SKM-1 (cell line): Measurements from ENCODE around the gene TERB1.

Experiments
- DNase-seq: peaks from one replicate; lab custom pipeline; 2025; ENCODE audit not compliant: unreplicated experiment; lab: John Stamatoyannopoulos, UW

TERB1 gene, protein sequence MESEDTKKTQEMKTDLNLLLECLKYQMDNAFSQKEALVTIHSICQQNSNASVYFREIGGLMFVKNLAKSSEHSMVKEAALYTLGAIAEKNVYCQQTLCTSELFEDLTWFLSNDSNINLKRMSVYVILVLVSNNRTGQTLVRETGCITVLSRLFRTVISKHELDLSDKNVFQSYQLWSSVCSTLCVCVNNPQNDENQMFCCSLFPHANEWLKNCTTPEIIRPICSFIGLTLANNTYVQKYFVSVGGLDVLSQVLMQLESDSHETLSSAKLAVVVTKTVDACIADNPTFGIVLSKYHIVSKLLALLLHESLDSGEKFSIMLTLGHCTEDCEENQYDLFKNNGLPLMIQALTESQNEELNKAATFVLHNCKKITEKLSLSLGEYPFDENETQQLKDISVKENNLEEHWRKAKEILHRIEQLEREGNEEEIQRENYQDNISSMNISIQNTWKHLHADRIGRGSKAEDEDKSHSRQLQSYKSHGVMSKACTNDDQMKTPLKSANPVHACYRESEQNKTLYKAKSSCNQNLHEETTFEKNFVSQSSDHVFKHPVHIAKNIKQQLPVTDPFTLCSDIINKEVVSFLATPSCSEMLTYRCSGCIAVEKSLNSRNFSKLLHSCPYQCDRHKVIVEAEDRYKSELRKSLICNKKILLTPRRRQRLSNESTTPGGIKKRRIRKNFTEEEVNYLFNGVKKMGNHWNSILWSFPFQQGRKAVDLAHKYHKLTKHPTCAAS

DNA sequence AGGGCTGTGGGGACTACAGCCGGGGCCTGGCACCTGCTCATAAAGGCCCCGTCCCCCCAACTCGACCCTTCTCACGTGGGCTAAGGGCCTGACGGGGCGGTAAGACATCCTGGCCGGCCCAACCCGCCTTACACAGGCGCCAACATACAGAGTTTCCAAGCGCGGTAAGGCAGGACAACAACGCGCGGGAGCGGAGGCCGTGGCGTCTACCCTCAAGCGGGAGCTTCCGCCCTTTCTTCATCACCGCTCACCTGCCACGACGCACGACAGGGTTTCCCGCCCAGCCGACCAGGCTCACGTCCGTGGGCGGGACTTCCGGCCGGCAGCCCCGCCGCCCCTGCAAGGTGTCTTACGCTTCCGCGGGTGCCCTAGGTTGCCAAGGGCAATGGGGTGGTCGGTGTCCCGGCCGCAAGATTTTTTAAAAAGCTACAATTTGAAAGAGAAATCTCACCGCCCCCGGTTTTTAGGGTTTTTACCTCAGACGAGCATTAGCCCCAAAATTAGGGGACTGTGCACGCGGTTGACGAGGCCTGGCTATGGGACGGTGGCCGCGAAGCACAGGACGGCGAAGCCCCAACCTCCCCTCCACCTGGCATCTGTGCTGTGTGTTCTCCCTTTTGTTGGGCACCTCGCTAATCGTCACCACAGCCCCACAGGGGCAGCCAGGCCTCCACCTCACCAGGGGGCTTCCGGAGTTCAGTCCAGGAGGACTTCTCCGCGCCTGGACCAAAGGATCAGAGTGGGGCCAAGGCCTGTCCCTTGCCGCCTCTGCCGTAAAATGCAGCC lies at the start of gene TERB1:
TERB1 (minus strand) TSS at position 265 of the 786 bp plus-strand sequence. CDS start 4,786 bp downstream, outside the sequence.
- no peak for DNase-seq

DNA sequence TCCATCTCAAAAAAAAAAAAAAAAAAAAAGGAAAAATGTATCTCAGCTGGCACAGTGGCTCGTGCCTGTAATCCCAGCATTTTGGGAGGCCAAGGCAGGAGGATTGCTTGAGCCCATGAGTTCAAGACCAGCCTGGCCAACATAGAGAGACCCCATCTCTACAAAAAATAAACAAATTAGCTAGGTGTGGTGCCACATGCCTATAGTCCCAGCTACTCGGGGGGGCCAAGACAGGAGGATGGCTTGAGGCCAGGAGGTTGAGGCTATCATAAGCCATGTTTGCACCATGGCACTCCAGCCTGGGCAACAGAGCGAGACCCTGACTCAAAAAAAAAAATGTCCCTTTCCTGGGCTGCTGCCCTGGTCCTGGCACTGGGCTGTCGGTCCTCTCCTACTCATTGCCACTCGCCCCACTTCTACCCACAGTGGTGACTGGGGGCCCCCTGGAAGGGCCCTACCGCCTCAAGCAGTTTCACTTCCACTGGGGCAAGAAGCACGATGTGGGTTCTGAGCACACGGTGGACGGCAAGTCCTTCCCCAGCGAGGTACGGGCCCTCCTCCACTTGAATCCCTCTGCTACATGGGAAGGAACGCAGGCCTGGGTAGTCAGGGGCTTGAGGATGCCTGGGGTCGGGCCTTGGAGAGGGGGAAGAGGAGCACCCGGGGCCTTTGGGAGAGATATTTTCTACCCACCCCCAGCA lies 48.9 kb upstream of the TERB1 start:
- no peak for DNase-seq

GRCh38 chr16:66849549-66849948 lies 48.2 kb upstream of the TERB1 start:
- no peak for DNase-seq

GRCh38 chr16:66849021-66849420 lies 47.6 kb upstream of the TERB1 start:
- no peak for DNase-seq

DNA sequence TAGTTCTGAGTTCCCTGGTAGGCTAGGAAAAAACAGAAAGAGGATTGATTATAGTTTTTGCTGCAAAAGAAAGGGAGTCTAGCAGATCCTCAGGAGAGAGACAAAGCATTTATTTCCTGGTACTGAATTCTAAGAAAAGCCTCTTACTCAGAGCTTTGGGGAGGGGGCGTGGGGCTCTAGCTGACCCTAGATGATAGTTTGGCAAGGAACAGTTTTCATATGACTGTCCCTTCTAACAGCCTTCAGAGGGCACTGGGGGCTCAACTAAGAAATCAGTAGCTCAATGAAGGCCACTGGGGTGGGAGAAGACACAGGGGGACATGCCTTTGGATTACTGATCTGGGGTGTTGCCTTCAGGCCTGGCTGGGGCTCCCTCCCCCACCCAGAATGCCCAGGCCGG lies 46.8 kb upstream of the TERB1 start:
- DNase-seq, result no peak

DNA sequence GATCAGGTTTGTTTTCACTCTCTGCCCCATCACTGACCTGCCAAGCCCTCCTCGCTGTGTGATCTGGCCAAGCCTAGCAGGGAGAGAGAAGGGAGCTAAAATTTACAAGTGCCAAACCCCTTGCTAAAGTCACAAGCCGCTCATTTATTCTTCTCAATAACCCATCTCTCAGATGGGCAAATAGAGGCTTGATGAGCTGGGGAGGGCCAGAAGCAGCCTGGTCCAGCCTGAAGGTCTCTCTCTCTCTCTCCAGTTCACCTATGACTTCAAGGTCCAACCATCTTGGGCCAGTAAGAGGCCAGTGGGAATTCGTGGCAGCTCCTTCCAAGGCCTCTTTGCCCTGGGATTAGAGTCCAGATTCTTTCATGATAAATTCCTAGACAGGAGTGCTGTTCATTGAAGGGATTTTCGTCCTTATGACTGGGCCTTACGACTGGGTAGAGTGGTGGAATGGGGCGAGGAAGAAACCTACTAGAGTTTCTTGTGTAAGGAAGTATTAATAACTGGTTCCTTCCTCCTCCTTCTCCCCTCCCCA lies 46.2 kb upstream of the TERB1 start:
- DNase-seq, result no peak

DNA sequence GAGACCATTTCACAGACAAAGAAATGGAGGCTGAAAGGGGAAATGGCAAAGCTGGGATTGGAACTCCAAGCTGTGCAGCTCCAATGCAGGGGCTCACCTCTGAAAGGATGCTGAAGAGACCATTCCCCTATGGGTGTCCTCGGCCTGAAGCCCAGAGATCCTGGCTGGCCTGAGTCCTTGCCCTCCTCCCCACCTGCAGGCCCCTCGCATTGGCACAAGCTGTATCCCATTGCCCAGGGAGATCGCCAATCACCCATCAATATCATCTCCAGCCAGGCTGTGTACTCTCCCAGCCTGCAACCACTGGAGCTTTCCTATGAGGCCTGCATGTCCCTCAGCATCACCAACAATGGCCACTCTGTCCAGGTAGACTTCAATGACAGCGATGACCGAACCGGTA lies 45.4 kb upstream of the TERB1 start:
- no peak for DNase-seq

DNA sequence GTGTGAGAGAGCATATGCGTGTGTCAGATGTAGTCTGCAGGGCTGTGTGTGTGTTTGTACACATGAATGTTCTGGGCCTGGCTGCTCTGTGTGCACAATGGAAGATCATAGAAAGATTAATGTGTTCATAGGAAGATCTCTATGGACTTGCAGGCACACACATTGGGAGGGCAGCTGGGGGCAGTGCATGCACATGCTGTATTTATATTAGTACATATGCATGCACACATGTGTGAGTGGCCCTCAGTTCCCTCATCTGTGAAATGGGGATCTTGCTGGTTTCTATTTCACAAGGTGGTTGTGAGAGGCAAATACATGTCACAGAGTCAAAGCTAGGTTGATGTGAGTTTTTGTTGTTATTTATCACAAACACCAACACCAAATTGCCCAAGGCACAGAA lies 44.9 kb upstream of the TERB1 start:
- DNase-seq, result no peak

DNA sequence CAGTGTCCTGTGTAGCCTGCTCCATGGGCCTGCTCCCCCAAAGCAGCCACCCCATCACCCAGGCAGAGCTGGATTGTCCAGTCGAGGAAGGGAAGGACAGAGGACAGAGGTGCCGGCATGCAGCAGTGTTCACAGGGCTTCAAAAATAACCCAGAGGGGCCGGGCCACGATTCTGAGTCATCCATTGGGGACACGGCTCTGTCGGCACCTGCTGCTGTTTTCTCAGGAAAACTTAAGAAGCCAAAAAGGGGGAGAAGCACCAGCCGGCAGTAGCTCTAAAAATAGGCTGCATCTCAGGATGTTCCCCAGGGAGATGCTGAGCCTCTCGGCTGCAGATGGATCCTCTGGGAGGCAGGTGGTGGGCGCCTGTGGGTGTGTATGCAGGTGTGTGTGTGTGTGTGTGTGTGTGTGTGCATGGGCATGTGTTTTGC lies 44.4 kb upstream of the TERB1 start:
- DNase-seq, result no peak

GRCh38 chr16:66845080-66845410 lies 43.7 kb upstream of the TERB1 start:
- DNase-seq, result no peak

- no peak for DNase-seq
Measured at GRCh38 chr16:66844342-66845079, 43.1 kb upstream of the TERB1 start, which contains the start of gene CA7. Gene CA7 (plus strand): TSS chr16:66844414. CDS start chr16:66844488, 74 bp downstream.

DNA sequence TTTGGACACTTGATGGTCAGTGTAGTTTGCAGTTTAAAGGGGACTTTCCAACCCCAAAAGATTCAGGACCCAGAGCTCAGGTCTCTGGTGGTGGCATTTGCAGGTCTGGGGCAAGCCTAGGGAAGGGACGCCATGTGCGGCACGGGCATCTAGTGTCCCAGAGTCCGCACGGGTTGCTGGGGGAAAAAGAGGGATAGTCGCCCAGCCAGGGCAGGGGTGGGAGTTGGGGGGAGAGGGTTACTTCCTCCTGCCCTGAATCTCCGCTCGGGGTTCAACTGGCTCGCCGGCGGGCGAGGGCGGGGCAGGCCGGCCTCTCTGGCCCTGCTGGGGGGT lies 42.6 kb upstream of the TERB1 start:
- DNase-seq, result no peak

- no peak for DNase-seq
Measured at GRCh38 chr16:66843191-66843590, 41.8 kb upstream of the TERB1 start.

DNA sequence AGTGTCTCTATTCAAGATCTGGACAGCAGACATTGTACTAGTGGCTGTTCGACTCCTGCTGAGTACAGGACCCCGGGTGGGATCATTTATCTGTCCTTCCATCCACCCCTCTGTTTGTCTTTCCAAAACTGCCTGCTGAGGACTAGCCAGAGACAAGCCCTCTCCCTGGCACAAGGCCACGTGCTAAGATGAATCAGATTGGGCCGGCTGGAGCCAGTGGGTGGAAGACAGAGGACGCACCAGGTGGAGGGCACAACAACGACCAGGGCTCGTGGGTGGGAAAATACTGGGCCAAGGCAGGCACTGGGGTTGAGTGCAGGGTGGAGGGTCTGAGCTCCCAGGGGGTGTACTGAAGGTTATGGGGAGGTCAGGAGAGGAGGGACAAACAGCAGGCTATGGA lies 41.4 kb upstream of the TERB1 start:
- no peak for DNase-seq

DNA sequence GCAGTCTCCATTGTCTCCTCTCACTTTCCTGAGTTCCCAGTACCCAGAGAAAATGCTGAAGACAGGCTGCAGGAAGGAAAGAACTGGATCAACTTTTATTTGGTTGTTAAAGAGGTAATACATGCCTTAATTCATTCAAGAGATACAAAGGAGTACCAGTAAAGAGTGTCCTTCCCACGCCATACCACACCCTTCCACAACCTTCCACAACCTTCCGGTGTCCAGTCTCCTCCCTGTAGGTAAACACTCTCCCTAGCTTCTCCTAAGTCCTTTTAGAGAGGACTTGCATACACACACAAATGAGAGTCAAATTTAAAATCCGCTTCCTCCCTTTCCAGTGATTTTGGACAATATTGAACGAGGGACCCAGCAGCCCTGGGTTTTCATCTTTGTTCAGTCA lies 40.0 kb upstream of the TERB1 start:
- DNase-seq, result no peak

GRCh38 chr16:66840883-66841282 lies 39.5 kb upstream of the TERB1 start:
- DNase-seq, result no peak

GRCh38 chr16:66834746-66835145 lies 33.4 kb upstream of the TERB1 start:
- no peak for DNase-seq

DNA sequence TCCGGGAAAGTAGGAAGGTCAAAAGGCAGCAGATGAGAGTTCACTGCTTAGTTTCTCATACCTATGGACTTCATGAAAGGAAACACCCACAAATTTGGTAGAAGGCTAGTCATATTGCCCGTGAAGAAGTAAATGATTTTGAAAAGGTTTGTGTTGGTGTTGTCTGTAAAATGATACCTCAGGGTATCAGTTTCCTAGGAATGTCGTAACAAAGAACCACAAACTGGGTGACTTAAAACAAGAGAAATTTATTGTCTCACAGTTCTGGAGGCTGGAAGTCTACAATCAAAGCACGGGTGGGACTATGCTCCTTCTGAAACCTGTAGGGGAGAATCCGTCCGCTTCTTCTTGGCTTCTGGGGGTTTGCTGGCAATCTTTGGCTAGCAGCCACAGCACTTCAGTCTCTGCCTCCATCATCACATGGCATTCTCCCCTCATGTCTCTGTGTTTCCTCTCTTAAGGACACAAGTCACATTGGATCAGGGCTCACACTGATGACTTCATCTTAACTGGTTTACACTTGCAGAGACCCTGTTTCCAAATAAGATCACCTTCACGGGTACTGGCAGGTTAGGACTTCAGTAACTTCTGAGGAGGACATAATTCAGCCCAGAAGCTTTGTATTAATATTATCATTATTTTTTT lies 31.4 kb upstream of the TERB1 start:
- no peak for DNase-seq

DNA sequence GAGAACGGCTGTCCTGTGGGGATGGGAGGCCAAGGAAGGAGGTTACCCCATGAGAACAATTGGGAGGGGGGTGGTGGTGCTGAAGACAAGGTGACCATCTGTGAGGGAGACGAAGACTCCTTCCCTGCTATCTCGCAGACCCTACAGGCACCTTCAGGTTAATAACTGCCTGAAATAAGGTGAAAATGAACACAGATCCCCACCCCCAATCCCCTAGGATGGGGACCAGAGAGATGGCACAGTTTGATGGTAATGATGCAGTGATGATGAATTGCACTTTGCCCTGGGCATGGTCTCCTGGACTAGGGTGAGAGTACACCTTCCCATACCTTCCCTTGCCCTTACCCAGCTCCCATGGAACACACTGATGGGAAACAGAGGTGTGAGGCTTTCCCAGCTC lies 30.8 kb upstream of the TERB1 start:
- no peak for DNase-seq
